Ascending aorta (tissue), 2 donors: ENCODE measurements around the gene DIP2C. TPM values are rescaled to one million over a fixed set of nuclear protein-coding genes. Genes with fewer than 3 reads are reported as not detected.

Experiments used
- DNase-seq, 2 donors: peaks; one replicate each; pipeline ENCODE4 v3.0.0-alpha.2; 2019; ENCODE audit warnings: low spot score in 2 of 2
- H3K27ac ChIP-seq, 2 donors: fragments of 200-600 bp; sonication (generic); one replicate each; pipeline ENCODE4 v1.5.1; 2016 to 2017; ENCODE audit warnings: mild to moderate bottlenecking in 1 of 2
- H3K27me3 ChIP-seq: fragments of 200-600 bp; sonication (generic); one replicate; pipeline ENCODE4 v1.5.1; 2017
- H3K36me3 ChIP-seq, 2 donors: fragments of 200-600 bp; sonication (generic); one replicate each; pipeline ENCODE4 v1.5.1; 2016
- H3K4me1 ChIP-seq, 2 donors: fragments of 200-600 bp; sonication (generic); one replicate each; pipeline ENCODE4 v1.5.1; 2016 to 2017; ENCODE audit warnings: mild to moderate bottlenecking in 1 of 2
- H3K4me3 ChIP-seq, 2 donors: fragments of 200-600 bp; sonication (generic); one replicate each; pipeline ENCODE4 v1.5.1; 2016 to 2017; ENCODE audit warnings: mild to moderate bottlenecking in 1 of 2
- H3K9me3 ChIP-seq, 2 donors: fragments of 200-600 bp; sonication (generic); one replicate each; pipeline ENCODE4 v1.5.1; 2016
- intact Hi-C: fragments of 100-400 bp; cut with DNase I; formaldehyde crosslinking; loops from one replicate; pipeline ENCODE4 v1.15.1; 2023
- total RNA-seq: library from RNA; depleted of rRNA; stranded (reverse); fragments of >200 nt; gene quantifications from one replicate; pipeline ENCODE4 v1.1.0, GENCODE V29; 2016
- TF ChIP-seq, protein P1 (sequence below), 3 experiments: fragments of 200-600 bp in 2 of 3; fragments of 450-650 bp in 1 of 3; sonication (generic) in 2 of 3; IDR thresholded peaks; one replicate each; pipeline ENCODE4 v1.5.1; 2016 to 2019; ENCODE audit warnings: antibody characterized with exemption in 3 of 3, mild to moderate bottlenecking in 1 of 3, moderate library complexity in 1 of 3

Gene DIP2C
- total RNA-seq, 1 donor from 2014 or later: 14.7 TPM

DNA sequence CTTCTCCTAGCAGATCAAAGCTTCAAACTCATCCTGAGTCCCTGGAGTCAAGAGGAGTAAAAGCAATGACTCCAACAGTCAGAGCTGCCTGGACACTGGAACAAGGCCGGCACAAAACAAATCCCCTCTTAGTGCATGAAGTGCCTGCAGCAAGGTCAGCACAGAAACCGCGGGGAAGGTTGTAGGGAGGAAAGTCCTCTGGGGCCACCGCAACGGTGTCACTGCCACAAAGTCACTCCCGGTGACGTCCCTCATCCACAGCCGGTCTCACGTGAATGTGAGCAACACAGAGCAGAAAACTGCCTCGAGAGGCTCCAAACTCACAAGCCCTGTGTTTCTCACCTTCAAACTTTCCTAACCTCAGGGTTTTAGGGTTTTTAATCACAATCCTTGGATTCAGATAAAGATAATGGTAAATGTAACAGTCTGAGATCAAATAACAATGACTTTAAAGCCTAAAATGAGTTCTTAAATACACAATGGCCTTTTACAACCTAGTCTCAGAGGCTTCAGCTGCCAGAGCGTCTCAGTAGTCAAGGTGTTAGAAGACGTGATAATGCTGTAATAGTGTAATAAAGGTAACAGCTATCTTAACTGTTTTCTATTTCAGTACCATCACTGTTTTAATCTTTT, 279.9 kb downstream of the DIP2C start:
- DNase-seq: no peak
- intact Hi-C loops: no loop called here

DNA sequence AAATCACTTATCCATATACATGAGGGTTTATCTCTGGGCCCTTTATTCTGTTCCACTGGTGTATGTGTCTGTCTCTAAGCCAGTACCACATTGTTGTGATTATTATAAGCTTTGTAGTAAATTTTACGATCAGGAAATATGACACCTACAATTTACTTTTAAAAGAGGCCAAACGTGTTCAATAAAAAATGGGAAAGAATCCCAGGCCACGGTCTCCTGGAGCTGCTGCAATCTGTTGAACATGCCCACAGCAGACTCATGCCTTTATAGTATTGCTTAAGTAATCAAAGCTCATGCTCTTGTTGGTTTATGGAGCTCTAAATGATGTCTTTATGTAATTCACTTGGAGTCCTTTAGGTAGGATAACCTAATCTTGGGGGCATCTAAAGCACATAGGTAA, 281.2 kb downstream of the DIP2C start:
- TF ChIP-seq, protein P1, sequence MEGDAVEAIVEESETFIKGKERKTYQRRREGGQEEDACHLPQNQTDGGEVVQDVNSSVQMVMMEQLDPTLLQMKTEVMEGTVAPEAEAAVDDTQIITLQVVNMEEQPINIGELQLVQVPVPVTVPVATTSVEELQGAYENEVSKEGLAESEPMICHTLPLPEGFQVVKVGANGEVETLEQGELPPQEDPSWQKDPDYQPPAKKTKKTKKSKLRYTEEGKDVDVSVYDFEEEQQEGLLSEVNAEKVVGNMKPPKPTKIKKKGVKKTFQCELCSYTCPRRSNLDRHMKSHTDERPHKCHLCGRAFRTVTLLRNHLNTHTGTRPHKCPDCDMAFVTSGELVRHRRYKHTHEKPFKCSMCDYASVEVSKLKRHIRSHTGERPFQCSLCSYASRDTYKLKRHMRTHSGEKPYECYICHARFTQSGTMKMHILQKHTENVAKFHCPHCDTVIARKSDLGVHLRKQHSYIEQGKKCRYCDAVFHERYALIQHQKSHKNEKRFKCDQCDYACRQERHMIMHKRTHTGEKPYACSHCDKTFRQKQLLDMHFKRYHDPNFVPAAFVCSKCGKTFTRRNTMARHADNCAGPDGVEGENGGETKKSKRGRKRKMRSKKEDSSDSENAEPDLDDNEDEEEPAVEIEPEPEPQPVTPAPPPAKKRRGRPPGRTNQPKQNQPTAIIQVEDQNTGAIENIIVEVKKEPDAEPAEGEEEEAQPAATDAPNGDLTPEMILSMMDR (IDR thresholded peaks at IDR 0.05): no peak
- no peak for DNase-seq
- H3K9me3 ChIP-seq: no peaks in the 10 kb centered on the region
- no peak overlapping the region for H3K27ac ChIP-seq
- no peaks in the 10 kb centered on the region for H3K27me3 ChIP-seq
- no peaks in the 10 kb centered on the region for H3K4me1 ChIP-seq
- intact Hi-C loops: no loop called here
- peaks cover 6 to 36% of the 10 kb centered on the region in 2 donors for H3K36me3 ChIP-seq
- H3K4me3 ChIP-seq: no peak overlapping the region

More for the DNA sequence above, 279.9 kb downstream of the DIP2C start:
- H3K27me3 ChIP-seq: no peaks in the 10 kb centered on the region
- H3K36me3 ChIP-seq: peaks cover 15 to 44% of the 10 kb centered on the region in 2 donors
- no peaks in the 10 kb centered on the region for H3K9me3 ChIP-seq
- TF ChIP-seq, protein P1 (IDR thresholded peaks at IDR 0.05): no peak
- H3K4me3 ChIP-seq: no peak overlapping the region
- no peak overlapping the region for H3K27ac ChIP-seq
- no peaks in the 10 kb centered on the region for H3K4me1 ChIP-seq

DNA sequence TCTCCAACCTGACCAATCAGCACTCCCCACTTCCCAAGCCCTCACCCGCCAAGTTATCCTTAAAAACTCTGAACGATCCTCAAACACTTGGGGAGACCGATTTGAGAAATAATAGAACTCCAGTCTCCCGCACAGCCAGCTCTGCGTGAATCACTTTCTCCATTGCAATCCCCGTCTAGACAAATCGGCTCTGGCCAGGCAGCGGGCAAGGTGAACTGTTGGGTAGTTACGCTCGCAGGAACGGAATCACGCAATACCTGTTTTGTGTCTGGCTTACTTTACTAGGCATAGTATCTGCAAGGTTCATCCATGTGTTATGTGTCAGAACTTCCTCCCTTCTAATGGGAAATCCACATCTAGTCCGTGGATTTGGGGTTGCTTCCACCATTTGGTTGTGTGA, 282.5 kb downstream of the DIP2C start:
- TF ChIP-seq, protein P1 (IDR thresholded peaks at IDR 0.05): no peak
- H3K27ac ChIP-seq: no peak overlapping the region
- H3K27me3 ChIP-seq: no peaks in the 10 kb centered on the region
- H3K4me3 ChIP-seq: no peak overlapping the region
- no peak for DNase-seq
- peaks cover 6 to 32% of the 10 kb centered on the region in 2 donors for H3K36me3 ChIP-seq
- no peaks in the 10 kb centered on the region for H3K9me3 ChIP-seq
- intact Hi-C loops: no loop called here
- no peaks in the 10 kb centered on the region for H3K4me1 ChIP-seq

GRCh38 chr10:405648-406047, 283.8 kb downstream of the DIP2C start:
- Histone ChIP-seq H3K9me3 (no peaks in the 10 kb centered on the region), H3K27me3 (no peaks in the 10 kb centered on the region), H3K4me1 (no peaks in the 10 kb centered on the region), H3K27ac (no peak overlapping the region), H3K36me3 (peaks cover 6 to 32% of the 10 kb centered on the region in 2 donors), H3K4me3 (no peak overlapping the region)
- DNase-seq: no peak
- intact Hi-C loops: no loop called here
- TF ChIP-seq, protein P1 (IDR thresholded peaks at IDR 0.05): no peak

DNA sequence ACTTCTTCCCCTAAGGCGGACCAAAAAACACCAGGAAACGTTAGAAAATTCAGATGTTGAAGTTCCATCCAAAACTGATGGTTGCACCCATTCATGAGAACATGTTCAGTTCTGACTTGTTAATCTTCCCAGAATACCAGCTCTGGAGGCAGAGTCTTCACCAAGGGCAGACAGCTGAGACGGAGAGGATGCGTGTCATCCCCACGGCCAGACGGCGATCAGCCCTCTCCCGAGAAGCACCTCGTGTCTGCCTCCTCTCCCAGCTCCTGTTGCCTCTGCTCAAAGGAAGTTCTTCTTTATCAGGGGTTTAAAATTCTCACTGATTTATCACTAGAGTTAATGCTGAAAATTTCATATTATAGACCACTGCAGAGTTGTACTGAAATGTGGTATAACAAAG, 284.5 kb downstream of the DIP2C start:
- H3K4me3 ChIP-seq: no peak overlapping the region
- intact Hi-C loops: no loop called here
- H3K9me3 ChIP-seq: no peaks in the 10 kb centered on the region
- H3K27ac ChIP-seq: no peak overlapping the region
- no peaks in the 10 kb centered on the region for H3K4me1 ChIP-seq
- H3K27me3 ChIP-seq: no peaks in the 10 kb centered on the region
- H3K36me3 ChIP-seq: peaks cover 6 to 34% of the 10 kb centered on the region in 2 donors
- DNase-seq: no peak
- TF ChIP-seq, protein P1 (IDR thresholded peaks at IDR 0.05): no peak

- H3K4me3 ChIP-seq: no peak overlapping the region
- no peak overlapping the region for H3K27ac ChIP-seq
- H3K9me3 ChIP-seq: no peaks in the 10 kb centered on the region
- peaks cover 6 to 40% of the 10 kb centered on the region in 2 donors for H3K36me3 ChIP-seq
- TF ChIP-seq, protein P1 (IDR thresholded peaks at IDR 0.05): no peak
- no peaks in the 10 kb centered on the region for H3K27me3 ChIP-seq
- no peaks in the 10 kb centered on the region for H3K4me1 ChIP-seq
- intact Hi-C loops: no loop called here
- no peak for DNase-seq
These were observed 285.1 kb downstream of the DIP2C start for GRCh38 chr10:404346-404745.
